Uterus (tissue), 4 donors: ENCODE data around the gene TICAM1. TPM values are rescaled to one million over a fixed set of nuclear protein-coding genes. Genes with fewer than 3 reads are reported as not detected.
"Not testable (repeated sequence)": the region's sequence is repeated elsewhere in the genome, so short reads cannot be mapped to it uniquely, and the experiment has no call there.

Experiments used
- DNase-seq, 2 donors: peaks; one replicate each; pipeline ENCODE4 v3.0.0-alpha.2; 2019 to 2020
- H3K27ac ChIP-seq, 2 donors: fragments of 200-600 bp; sonication (generic); 1 replicate in 1 of 2; 2 replicates in 1 of 2; pipeline ENCODE4 v1.5.1; 2016 to 2018
- H3K27me3 ChIP-seq, 2 donors: fragments of 200-600 bp; sonication (generic); one replicate each; pipeline ENCODE4 v1.5.1; 2018 to 2019; ENCODE audit warnings: control low read depth in 1 of 2
- H3K36me3 ChIP-seq, 2 donors: fragments of 200-600 bp; sonication (generic); one replicate each; pipeline ENCODE4 v1.5.1; 2019; ENCODE audit warnings: control low read depth in 1 of 2
- H3K4me1 ChIP-seq, 2 donors: fragments of 200-600 bp; sonication (generic); one replicate each; pipeline ENCODE4 v1.5.1; 2018 to 2019; ENCODE audit warnings: control low read depth in 1 of 2
- H3K4me3 ChIP-seq, 2 donors: fragments of 200-600 bp; sonication (generic); 1 replicate in 1 of 2; 2 replicates in 1 of 2; pipeline ENCODE4 v1.5.1; 2018 to 2019; ENCODE audit warnings: mild to moderate bottlenecking in 1 of 2
- H3K9me3 ChIP-seq, 2 donors: fragments of 200-600 bp; sonication (generic); one replicate each; pipeline ENCODE4 v1.5.1; 2019; ENCODE audit warnings: control low read depth in 1 of 2
- POLR2A ChIP-seq, 2 donors: fragments of 450-650 bp; IDR thresholded peaks; one replicate each; pipeline ENCODE4 v1.6.1; 2016; ENCODE audit warnings: antibody characterized with exemption in 2 of 2, mild to moderate bottlenecking in 1 of 2, moderate library complexity in 1 of 2
- intact Hi-C: fragments of 100-400 bp; cut with DNase I; formaldehyde crosslinking; loops from one replicate; pipeline ENCODE4 v1.15.1; 2023; ENCODE audit warnings: low total_unique reads
- total RNA-seq, 4 donors: library from RNA; depleted of rRNA in 3 of 4; stranded (reverse); fragments of >200 nt in 3 of 4; gene quantifications; one replicate each; pipeline versions ENCODE4 v1.1.0 to v1.2.4, GENCODE V29; 2014 to 2023
- TF ChIP-seq, protein P1 (sequence below), 4 experiments: fragments of 200-600 bp in 2 of 4; fragments of 450-650 bp in 2 of 4; sonication (generic) in 2 of 4; IDR thresholded peaks; one replicate each; pipeline ENCODE4 v1.5.1; 2016 to 2019; ENCODE audit warnings: antibody characterized with exemption in 4 of 4, mild to moderate bottlenecking in 2 of 4, moderate library complexity in 1 of 4
- donor health status: DM: yes; HTN: yes; CAD: no.

The TICAM1 gene
- total RNA-seq, 4 donors from 2014 or later: under 0.01 to 13.0 (median 2.3) TPM

DNA sequence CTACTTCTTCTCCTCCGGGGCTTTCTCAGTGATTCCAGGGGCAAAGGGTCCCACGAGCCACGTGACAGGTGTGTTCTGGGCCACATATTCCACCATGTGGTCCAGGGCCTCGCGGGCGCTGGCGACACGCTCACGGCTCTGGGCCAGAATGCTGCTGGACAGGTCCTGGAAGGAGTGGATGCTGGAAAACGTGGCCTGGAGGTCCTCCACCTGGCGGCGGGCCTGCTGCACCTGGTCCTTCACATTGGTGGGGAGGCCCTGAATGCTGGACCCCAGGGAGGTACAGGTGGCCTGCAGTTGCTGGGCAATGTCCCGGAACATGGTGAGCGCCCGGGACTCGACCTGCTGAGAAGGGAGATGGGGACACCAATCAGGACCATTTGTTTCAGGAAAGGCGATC is 7.7 kb upstream of the TICAM1 start:
- no peak for TF ChIP-seq POLR2A (IDR thresholded peaks at IDR 0.05)
- TF ChIP-seq, protein P1, sequence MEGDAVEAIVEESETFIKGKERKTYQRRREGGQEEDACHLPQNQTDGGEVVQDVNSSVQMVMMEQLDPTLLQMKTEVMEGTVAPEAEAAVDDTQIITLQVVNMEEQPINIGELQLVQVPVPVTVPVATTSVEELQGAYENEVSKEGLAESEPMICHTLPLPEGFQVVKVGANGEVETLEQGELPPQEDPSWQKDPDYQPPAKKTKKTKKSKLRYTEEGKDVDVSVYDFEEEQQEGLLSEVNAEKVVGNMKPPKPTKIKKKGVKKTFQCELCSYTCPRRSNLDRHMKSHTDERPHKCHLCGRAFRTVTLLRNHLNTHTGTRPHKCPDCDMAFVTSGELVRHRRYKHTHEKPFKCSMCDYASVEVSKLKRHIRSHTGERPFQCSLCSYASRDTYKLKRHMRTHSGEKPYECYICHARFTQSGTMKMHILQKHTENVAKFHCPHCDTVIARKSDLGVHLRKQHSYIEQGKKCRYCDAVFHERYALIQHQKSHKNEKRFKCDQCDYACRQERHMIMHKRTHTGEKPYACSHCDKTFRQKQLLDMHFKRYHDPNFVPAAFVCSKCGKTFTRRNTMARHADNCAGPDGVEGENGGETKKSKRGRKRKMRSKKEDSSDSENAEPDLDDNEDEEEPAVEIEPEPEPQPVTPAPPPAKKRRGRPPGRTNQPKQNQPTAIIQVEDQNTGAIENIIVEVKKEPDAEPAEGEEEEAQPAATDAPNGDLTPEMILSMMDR (IDR thresholded peaks at IDR 0.05): no peak
- H3K27me3 ChIP-seq: no peaks in the 10 kb centered on the region
- H3K4me1 ChIP-seq: no peaks in the 10 kb centered on the region
- H3K27ac ChIP-seq: no peak overlapping the region
- intact Hi-C loops: no loop called here
- H3K36me3 ChIP-seq: no peaks in the 10 kb centered on the region
- no peak overlapping the region for H3K4me3 ChIP-seq
- H3K9me3 ChIP-seq: no peaks in the 10 kb centered on the region
- DNase-seq: no peak

DNA sequence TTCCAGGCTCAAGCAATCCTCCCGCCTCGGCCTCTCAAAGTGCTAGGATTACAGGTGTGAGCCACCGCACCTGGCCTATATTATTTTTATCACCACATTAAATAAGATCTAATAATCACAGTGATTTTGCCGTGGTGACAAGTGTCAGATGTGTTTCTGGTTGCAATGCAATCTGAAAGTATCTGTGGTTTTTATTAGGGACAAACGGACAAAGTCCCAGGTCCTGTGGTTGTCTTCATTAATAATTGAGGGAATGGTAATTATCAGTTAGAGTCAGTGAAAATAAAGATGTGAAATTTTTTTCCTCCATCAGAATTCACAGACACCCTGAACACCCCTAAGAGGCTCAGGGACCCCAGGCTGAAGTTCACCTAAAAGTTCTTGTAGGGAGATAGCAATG is 1.3 kb upstream of the TICAM1 start:
- Histone ChIP-seq H3K9me3 (no peaks in the 10 kb centered on the region), H3K27me3 (no peaks in the 10 kb centered on the region), H3K4me3 (no peak overlapping the region), H3K4me1 (no peaks in the 10 kb centered on the region), H3K36me3 (no peaks in the 10 kb centered on the region), H3K27ac (no peak overlapping the region)
- intact Hi-C loops: no loop called here
- no peak for DNase-seq
- TF ChIP-seq POLR2A (IDR thresholded peaks at IDR 0.05): no peak
- TF ChIP-seq, protein P1 (IDR thresholded peaks at IDR 0.05): no peak

DNA sequence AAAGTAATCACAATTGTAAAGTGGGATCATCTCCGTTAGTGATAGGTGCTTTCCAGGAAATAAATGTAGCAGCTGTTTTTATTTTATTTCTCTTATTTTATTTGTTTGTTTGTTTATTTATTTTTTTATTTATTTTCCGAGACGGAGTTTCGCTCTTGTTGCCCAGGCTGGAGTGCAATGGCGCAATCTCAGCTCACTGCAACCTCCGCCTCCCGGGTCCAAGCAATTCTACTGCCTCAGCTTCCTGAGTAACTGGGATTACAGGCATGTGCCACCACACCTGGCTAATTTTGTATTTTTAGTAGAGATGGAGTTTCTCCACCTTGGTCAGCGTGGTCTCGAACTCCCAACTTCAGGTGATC is 448 bp upstream of the TICAM1 start:
- DNase-seq, H3K9me3 ChIP-seq, intact Hi-C loops, H3K27me3 ChIP-seq, H3K36me3 ChIP-seq, H3K4me1 ChIP-seq: not testable (repeated sequence)
- Histone ChIP-seq H3K27ac (peak overlapping the region; percentile 90 to 94), H3K4me3 (peak overlapping the region; percentile 74 to 92)

DNA sequence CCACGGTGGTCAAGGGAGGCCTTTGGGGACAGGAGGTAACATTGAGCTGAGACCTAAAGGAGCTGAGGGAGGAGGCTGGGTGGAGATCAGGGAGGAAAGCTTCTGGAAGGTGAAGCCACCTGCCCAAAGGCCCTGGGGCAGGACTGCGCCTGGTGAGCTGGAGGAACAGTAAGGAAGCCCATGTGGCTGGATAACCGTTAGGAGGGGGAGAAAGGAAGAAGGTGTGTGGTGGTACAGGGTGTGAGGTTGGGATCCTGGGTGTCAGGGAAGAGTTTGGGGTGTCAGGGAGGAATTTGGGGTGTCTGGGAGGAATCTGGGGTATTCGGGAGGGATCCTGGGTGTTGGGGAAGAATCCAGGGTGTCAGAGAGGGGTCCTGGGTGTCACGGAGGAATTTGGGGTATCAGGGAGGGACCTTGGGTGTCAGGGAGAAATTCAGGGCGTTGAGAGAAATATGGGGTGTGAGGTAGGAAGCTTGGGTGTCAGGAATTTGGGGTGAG is 695 bp downstream of the TICAM1 start:
- intact Hi-C loops: no loop called here

DNA sequence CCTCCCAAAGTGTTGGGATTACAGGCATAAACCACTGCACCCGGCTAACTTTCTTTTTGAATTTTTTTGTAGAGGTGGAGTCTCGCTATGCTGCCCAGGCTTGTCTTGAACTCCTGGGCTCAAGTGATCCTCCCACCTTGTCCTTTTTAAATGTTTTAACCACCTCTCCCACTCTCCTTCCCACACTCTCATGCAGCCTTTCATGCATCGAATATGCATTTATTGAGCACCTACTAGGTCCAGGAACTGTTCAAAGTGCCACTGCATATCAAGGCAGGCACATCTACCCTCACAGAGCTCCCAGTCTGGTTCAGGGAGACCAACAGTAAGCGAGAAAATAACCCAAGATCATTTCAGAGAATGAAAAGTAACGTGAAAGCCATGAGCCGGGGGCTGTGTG is 1.2 kb downstream of the TICAM1 start:
- H3K4me1 ChIP-seq: no peaks in the 10 kb centered on the region
- H3K9me3 ChIP-seq: no peaks in the 10 kb centered on the region
- H3K4me3 ChIP-seq: peak overlapping the region in 1 of 2 donors; percentile 92
- no peaks in the 10 kb centered on the region for H3K36me3 ChIP-seq
- peak overlapping the region; percentile 90 to 94 for H3K27ac ChIP-seq
- intact Hi-C loops: no loop called here
- H3K27me3 ChIP-seq: no peaks in the 10 kb centered on the region
- DNase-seq: no peak
- no peak for TF ChIP-seq POLR2A (IDR thresholded peaks at IDR 0.05)
- TF ChIP-seq, protein P1 (IDR thresholded peaks at IDR 0.05): no peak

More for the DNA sequence above, 695 bp downstream of the TICAM1 start:
- Histone ChIP-seq H3K4me1 (no peaks in the 10 kb centered on the region), H3K27me3 (no peaks in the 10 kb centered on the region), H3K4me3 (peak overlapping the region; percentile 74 to 92), H3K27ac (peak overlapping the region; percentile 90 to 94), H3K9me3 (no peaks in the 10 kb centered on the region), H3K36me3 (no peaks in the 10 kb centered on the region)
- TF ChIP-seq POLR2A (IDR thresholded peaks at IDR 0.05): no peak
- TF ChIP-seq, protein P1 (IDR thresholded peaks at IDR 0.05): no peak
- DNase-seq: no peak
